Stimulated activated CD4-positive, alpha-beta T cell treated with anti-CD3 and anti-CD28 coated beads, Interleukin-1b, Interleukin-23, amount 100 ng/mL, for 48 hours (primary cell): ENCODE measurements around the gene NOP53.
"Not testable (repeated sequence)": the region's sequence is repeated elsewhere in the genome, so short reads cannot be mapped to it uniquely, and the experiment has no call there.

Experiments used
- DNase-seq: peaks from one replicate; pipeline ENCODE4 v3.0.0-alpha.2; 2020

The NOP53 gene

GRCh38 chr19:47778049-47778953 lies 33.0 kb downstream of the NOP53 start, which contains the start of gene SELENOW:
Gene SELENOW (plus strand): TSS chr19:47778703. CDS start chr19:47778786, 83 bp downstream.
- DNase-seq: peak; percentile 76

GRCh38 chr19:47778954-47779351 lies 33.6 kb downstream of the NOP53 start:
- no peak for DNase-seq

GRCh38 chr19:47779524-47780214 lies 34.3 kb downstream of the NOP53 start:
- no peak for DNase-seq

GRCh38 chr19:47780215-47780551 lies 34.8 kb downstream of the NOP53 start:
- DNase-seq: no peak

GRCh38 chr19:47781590-47782262 lies 36.4 kb downstream of the NOP53 start:
- DNase-seq: no peak

- DNase-seq: no peak
These were observed 41.2 kb downstream of the NOP53 start for GRCh38 chr19:47786566-47786965.

GRCh38 chr19:47787307-47787706 lies 42.0 kb downstream of the NOP53 start:
- DNase-seq: not testable (repeated sequence)

GRCh38 chr19:47789811-47790210 lies 44.5 kb downstream of the NOP53 start:
- not testable (repeated sequence) for DNase-seq

GRCh38 chr19:47790398-47790814 lies 45.1 kb downstream of the NOP53 start:
- DNase-seq: peak; percentile 85

- DNase-seq: no peak
These were observed 47.3 kb downstream of the NOP53 start for GRCh38 chr19:47792616-47793015.

- no peak for DNase-seq
These were observed 49.2 kb downstream of the NOP53 start for GRCh38 chr19:47794526-47794925.

GRCh38 chr19:47796785-47797184 lies 51.4 kb downstream of the NOP53 start:
- no peak for DNase-seq

GRCh38 chr19:47797996-47798903 lies 52.9 kb downstream of the NOP53 start:
- DNase-seq: no peak

GRCh38 chr19:47798904-47799266 lies 53.5 kb downstream of the NOP53 start:
- no peak for DNase-seq

GRCh38 chr19:47801270-47801669 lies 55.9 kb downstream of the NOP53 start:
- DNase-seq: no peak

GRCh38 chr19:47802521-47803043 lies 57.2 kb downstream of the NOP53 start:
- DNase-seq: no peak

GRCh38 chr19:47803148-47803547 lies 57.8 kb downstream of the NOP53 start:
- not testable (repeated sequence) for DNase-seq

- not testable (repeated sequence) for DNase-seq
These were observed 58.3 kb downstream of the NOP53 start for GRCh38 chr19:47803671-47804070.

- not testable (repeated sequence) for DNase-seq
These were observed 59.1 kb downstream of the NOP53 start, which contains the start of gene TPRX1 for GRCh38 chr19:47804451-47804850. Gene TPRX1 (minus strand): TSS chr19:47804551. CDS start chr19:47804539, 12 bp downstream.

- no peak for DNase-seq
These were observed 60.0 kb downstream of the NOP53 start for GRCh38 chr19:47805313-47805712.

- no peak for DNase-seq
These were observed 61.1 kb downstream of the NOP53 start for GRCh38 chr19:47806435-47806834.
